Measurements from ENCODE around the gene ANXA2R. TPM values are rescaled to one million over a fixed set of nuclear protein-coding genes. Genes with fewer than 3 reads are reported as not detected.
A peak's percentile ranks its signal among the peaks of the same experiment; 100 is the strongest.
"Not testable (repeated sequence)": the region's sequence is repeated elsewhere in the genome, so short reads cannot be mapped to it uniquely, and the experiment has no call there.

ANXA2R gene
- polyA plus RNA-seq (ENCODE audit: insufficient read length) = 1.4 TPM
- long read RNA-seq, donor 1, partial matches to known transcripts = 0 of 1 reads
- long read RNA-seq, donor 1, other reads (novel, unspliced or antisense) = 0 of 1 reads
- long read RNA-seq, donor 2 = 0 reads
- long read RNA-seq, donor 3 = 0 reads
- long read RNA-seq, donor 4 = 0 reads
- long read RNA-seq, donor 5, partial matches to known transcripts = 0 of 4 reads
- long read RNA-seq, donor 5, other reads (novel, unspliced or antisense) = 0 of 4 reads
- long read RNA-seq, donor 6, partial matches to known transcripts = 0 of 3 reads
- long read RNA-seq, donor 6, other reads (novel, unspliced or antisense) = 0 of 3 reads
- long read RNA-seq, donor 7, partial matches to known transcripts = 0 of 4 reads
- long read RNA-seq, donor 7, other reads (novel, unspliced or antisense) = 0 of 4 reads
- long read RNA-seq, donor 8, partial matches to known transcripts = 0 of 1 reads
- long read RNA-seq, donor 8, other reads (novel, unspliced or antisense) = 0 of 1 reads

- DNase-seq = peak; percentile 87
Observed at GRCh38 chr5:43040287-43041098, at the start of gene ANXA2R. Gene ANXA2R (minus strand): TSS chr5:43040319. CDS start chr5:43040046, 273 bp downstream.

- DNase-seq = not testable (repeated sequence)
Observed at GRCh38 chr5:43086118-43086908, 46.2 kb upstream of the ANXA2R start.

GRCh38 chr5:43085453-43085852 lies 45.3 kb upstream of the ANXA2R start:
- no peak for DNase-seq

GRCh38 chr5:43084468-43084867 lies 44.3 kb upstream of the ANXA2R start:
- not testable (repeated sequence) for DNase-seq

GRCh38 chr5:43081345-43081744 lies 41.2 kb upstream of the ANXA2R start:
- DNase-seq = not testable (repeated sequence)

GRCh38 chr5:43078956-43079355 lies 38.8 kb upstream of the ANXA2R start:
- no peak for DNase-seq

- DNase-seq = not testable (repeated sequence)
Observed at GRCh38 chr5:43077446-43078191, 37.5 kb upstream of the ANXA2R start.

GRCh38 chr5:43075319-43076293 lies 35.5 kb upstream of the ANXA2R start:
- no peak for DNase-seq

GRCh38 chr5:43074987-43075318 lies 34.8 kb upstream of the ANXA2R start:
- no peak for DNase-seq

GRCh38 chr5:43073597-43074546 lies 33.8 kb upstream of the ANXA2R start:
- DNase-seq = no peak

- not testable (repeated sequence) for DNase-seq
Observed at GRCh38 chr5:43069401-43069720, 29.2 kb upstream of the ANXA2R start.

- no peak for DNase-seq
Observed at GRCh38 chr5:43068037-43068436, 27.9 kb upstream of the ANXA2R start.

- DNase-seq = peak; percentile 97
Observed at GRCh38 chr5:43066799-43067741, 27.0 kb upstream of the ANXA2R start.

GRCh38 chr5:43065948-43066798 lies 26.1 kb upstream of the ANXA2R start:
- DNase-seq = peak; percentile 60

GRCh38 chr5:43065387-43065947 lies 25.3 kb upstream of the ANXA2R start:
- DNase-seq = no peak

- no peak for DNase-seq
Observed at GRCh38 chr5:43063721-43064171, 23.6 kb upstream of the ANXA2R start.
